RWPE2 (cell line): Measurements from ENCODE around the gene SLC1A6.

ENCODE experiments used
- ATAC-seq: fragments of 200-7000 bp; cut with Tn5 transposase; 3 replicates; pipeline ENCODE4 v1.9.1; 2021; ENCODE audit warnings: low read depth
- DNase-seq: peaks from one replicate; pipeline ENCODE4 v3.0.0-alpha.2; 2020; ENCODE audit warnings: low spot score
- H3K27ac ChIP-seq: fragments of 450-650 bp; 2 replicates; pipeline ENCODE4 v1.5.1; 2017; ENCODE audit warnings: mild to moderate bottlenecking; ENCODE audit not compliant: poor library complexity, severe bottlenecking
- H3K27me3 ChIP-seq: fragments of 250-450 bp; sonication (Bioruptor Pico); 2 replicates; pipeline ENCODE4 v1.5.1; 2021; ENCODE audit warnings: mild to moderate bottlenecking, moderate library complexity; ENCODE audit not compliant: insufficient read depth, poor library complexity, severe bottlenecking
- H3K36me3 ChIP-seq: fragments of 250-450 bp; sonication (Bioruptor Pico); 2 replicates; pipeline ENCODE4 v1.5.1; 2020; ENCODE audit warnings: low read depth, mild to moderate bottlenecking, moderate library complexity
- H3K4me1 ChIP-seq: fragments of 250-450 bp; sonication (Bioruptor Pico); 2 replicates; pipeline ENCODE4 v1.5.1; 2021; ENCODE audit warnings: mild to moderate bottlenecking, moderate library complexity; ENCODE audit not compliant: insufficient read depth, poor library complexity, severe bottlenecking
- H3K4me3 ChIP-seq: fragments of 250-450 bp; sonication (Bioruptor Pico); 2 replicates; pipeline ENCODE4 v1.5.1; 2021; ENCODE audit warnings: mild to moderate bottlenecking, moderate library complexity; ENCODE audit not compliant: severe bottlenecking
- H3K9me3 ChIP-seq: fragments of 250-450 bp; sonication (Bioruptor Pico); 2 replicates; pipeline ENCODE4 v1.5.1; 2021; ENCODE audit warnings: mild to moderate bottlenecking, moderate library complexity; ENCODE audit not compliant: severe bottlenecking
- TF ChIP-seq, protein P1 (sequence below): fragments of 450-650 bp; IDR thresholded peaks from one replicate; pipeline ENCODE4 v1.5.1; 2017; ENCODE audit warnings: mild to moderate bottlenecking, moderate library complexity; ENCODE audit not compliant: poor library complexity, severe bottlenecking

The SLC1A6 gene

DNA sequence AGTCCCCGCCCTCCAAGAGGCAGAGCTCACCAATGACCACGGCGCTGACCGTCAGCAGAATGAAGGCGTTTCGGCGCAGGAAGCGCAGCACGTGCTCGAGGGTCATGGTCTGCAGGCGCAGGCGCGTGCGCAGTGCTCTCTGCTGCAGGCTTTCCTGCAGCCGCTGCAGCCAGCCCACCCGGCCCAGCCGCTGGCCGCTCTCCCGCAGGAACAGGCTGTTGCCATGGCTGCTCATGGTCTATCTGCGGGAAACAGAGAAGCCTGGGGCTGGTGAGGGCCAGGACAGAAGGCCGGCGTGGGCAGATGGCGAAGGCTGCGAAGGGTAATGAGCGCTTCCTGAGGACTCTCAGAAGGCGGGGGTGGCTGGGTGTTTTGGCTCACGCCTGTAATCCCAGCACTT, 7.0 kb downstream of the SLC1A6 start:
- no peaks in the 10 kb centered on the region for H3K9me3 ChIP-seq
- no peak for DNase-seq
- ATAC-seq, result no peak
- peaks cover 7% of the 10 kb centered on the region for H3K27me3 ChIP-seq
- no peak overlapping the region for H3K27ac ChIP-seq
- H3K36me3 ChIP-seq, result no peaks in the 10 kb centered on the region
- no peak overlapping the region for H3K4me3 ChIP-seq
- TF ChIP-seq, protein P1, sequence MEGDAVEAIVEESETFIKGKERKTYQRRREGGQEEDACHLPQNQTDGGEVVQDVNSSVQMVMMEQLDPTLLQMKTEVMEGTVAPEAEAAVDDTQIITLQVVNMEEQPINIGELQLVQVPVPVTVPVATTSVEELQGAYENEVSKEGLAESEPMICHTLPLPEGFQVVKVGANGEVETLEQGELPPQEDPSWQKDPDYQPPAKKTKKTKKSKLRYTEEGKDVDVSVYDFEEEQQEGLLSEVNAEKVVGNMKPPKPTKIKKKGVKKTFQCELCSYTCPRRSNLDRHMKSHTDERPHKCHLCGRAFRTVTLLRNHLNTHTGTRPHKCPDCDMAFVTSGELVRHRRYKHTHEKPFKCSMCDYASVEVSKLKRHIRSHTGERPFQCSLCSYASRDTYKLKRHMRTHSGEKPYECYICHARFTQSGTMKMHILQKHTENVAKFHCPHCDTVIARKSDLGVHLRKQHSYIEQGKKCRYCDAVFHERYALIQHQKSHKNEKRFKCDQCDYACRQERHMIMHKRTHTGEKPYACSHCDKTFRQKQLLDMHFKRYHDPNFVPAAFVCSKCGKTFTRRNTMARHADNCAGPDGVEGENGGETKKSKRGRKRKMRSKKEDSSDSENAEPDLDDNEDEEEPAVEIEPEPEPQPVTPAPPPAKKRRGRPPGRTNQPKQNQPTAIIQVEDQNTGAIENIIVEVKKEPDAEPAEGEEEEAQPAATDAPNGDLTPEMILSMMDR, result no peak
- H3K4me1 ChIP-seq, result no peaks in the 10 kb centered on the region

DNA sequence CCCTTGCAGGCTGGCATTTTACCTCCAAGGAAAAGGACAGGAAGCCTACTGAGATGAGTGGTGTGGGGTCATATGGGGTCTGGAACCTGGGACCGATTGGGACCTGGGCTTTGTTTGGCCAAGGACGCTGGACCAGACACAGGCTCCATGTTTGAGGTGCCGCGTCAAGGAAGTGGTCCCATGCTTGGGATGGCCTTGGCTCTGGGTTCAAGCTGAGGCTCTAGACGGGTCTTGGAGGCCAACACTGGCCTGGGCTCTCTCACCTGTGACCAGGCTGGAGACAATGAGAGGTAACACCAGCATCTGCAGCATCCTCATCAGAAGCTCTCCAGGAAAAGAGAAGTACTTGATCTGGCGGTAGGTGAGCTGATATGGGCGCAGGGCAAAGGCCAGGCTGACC, 8.2 kb downstream of the SLC1A6 start:
- H3K9me3 ChIP-seq, result no peaks in the 10 kb centered on the region
- H3K4me1 ChIP-seq, result no peaks in the 10 kb centered on the region
- no peak overlapping the region for H3K27ac ChIP-seq
- H3K27me3 ChIP-seq, result no peaks in the 10 kb centered on the region
- TF ChIP-seq, protein P1, result no peak
- no peak overlapping the region for H3K4me3 ChIP-seq
- ATAC-seq (no peak), DNase-seq (no peak)
- no peaks in the 10 kb centered on the region for H3K36me3 ChIP-seq

DNA sequence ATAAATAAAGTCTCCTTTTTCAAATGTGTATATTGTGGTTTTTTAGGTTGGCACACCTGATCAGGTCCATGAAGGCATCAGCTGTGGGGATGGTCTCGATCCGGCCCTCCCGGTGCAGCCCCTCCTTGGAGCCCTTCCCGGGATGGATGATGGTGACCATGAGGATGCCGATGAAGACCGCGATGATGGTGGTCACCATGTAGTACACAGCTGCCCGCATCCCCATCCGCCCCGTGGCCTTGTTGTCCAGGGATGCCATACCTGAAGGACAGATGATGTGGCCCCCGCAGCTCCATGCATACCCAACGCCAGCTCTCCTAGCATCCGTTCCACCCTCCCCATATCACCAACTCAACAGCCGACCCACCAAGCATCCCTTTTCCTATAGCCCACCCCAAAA, 11.4 kb downstream of the SLC1A6 start:
- H3K9me3 ChIP-seq, result no peaks in the 10 kb centered on the region
- no peak for DNase-seq
- H3K36me3 ChIP-seq, result no peaks in the 10 kb centered on the region
- ATAC-seq, result no peak
- H3K27ac ChIP-seq, result no peak overlapping the region
- H3K4me1 ChIP-seq, result no peaks in the 10 kb centered on the region
- no peaks in the 10 kb centered on the region for H3K27me3 ChIP-seq
- no peak overlapping the region for H3K4me3 ChIP-seq
- TF ChIP-seq, protein P1, result no peak

DNA sequence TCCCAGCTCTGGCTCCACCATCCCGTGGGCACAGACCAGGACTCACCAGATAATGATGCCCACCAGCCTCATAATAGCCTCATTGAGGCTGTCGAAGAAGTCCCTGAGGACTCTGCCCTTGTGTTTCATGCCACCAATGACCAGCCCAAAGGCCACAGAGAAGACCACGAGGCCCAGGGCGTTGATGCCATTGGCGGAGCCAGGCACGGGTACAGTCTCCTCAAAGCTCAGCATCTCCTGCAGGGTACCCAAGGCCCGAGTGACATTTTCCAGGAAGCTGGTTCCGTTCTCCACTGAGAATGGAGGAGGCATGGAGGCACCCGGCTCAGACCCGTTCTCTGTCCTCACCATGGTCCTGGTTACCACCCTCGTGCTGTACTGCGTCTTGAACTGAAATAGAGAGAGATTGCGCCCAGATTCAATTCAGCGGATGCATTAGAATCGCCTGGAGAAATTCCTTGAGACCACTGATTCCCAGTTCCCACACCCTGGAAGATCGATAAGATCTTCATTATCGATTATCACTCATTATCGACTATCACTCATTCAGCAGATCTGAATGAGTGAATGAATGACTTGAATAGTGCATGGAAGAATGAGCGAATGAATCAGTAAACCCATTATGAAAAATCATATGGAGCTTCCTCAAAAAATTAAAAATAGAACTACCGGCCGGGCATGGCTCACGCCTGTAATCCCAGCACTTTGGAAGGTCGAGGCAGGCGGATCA, 17.5 kb downstream of the SLC1A6 start:
- H3K27ac ChIP-seq, result no peak overlapping the region
- H3K4me1 ChIP-seq, result no peaks in the 10 kb centered on the region
- ATAC-seq (no peak), DNase-seq (no peak)
- H3K9me3 ChIP-seq, result no peaks in the 10 kb centered on the region
- H3K4me3 ChIP-seq, result no peak overlapping the region
- no peaks in the 10 kb centered on the region for H3K36me3 ChIP-seq
- TF ChIP-seq, protein P1, result no peak
- no peaks in the 10 kb centered on the region for H3K27me3 ChIP-seq

DNA sequence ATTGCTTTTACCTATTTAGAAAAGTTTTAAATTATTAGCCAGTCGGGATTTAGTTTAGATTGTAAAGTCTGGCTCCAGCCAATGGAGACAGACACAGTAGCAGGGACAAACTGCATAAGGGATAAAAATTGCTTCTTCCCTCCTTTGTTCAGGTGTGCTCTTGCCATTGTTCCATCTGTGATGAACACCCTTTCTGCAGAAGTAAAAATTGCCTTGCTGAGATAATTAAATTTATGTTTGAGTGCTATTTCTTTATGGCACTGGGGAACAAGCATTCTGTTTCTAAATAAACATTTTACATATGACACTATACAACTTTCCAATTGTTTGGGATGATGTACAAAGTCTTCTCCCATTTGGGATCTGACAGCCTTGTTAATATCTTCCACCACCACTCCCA, 20.4 kb downstream of the SLC1A6 start:
- ATAC-seq (no peak), DNase-seq (no peak)
- no peaks in the 10 kb centered on the region for H3K4me1 ChIP-seq
- H3K9me3 ChIP-seq, result no peaks in the 10 kb centered on the region
- TF ChIP-seq, protein P1, result no peak
- H3K27me3 ChIP-seq, result no peaks in the 10 kb centered on the region
- no peak overlapping the region for H3K27ac ChIP-seq
- no peaks in the 10 kb centered on the region for H3K36me3 ChIP-seq
- H3K4me3 ChIP-seq, result no peak overlapping the region
